ENCODE data around the gene SDCCAG8. TPM values are rescaled to one million over a fixed set of nuclear protein-coding genes. Genes with fewer than 3 reads are reported as not detected.

SDCCAG8 gene
- total and polyA plus RNA-seq, 2 of the 8 experiments (the other 6 are each of a cell fraction or from before 2014, with no cell fraction given) = 15.6 to 21.0 TPM

GRCh38 chr1:243454328-243454997 lies 198.6 kb downstream of the SDCCAG8 start (continued):
- TF ChIP-seq RAD21 (IDR thresholded peaks at IDR 0.05 in 1 of 2, conservative IDR thresholded peaks at IDR 0.05 in 1 of 2; ENCODE audit: low read depth in 2 of 2, low read length in 2 of 2) (no peak), POU5F1 (IDR thresholded peaks at IDR 0.05; ENCODE audit: low read depth, low read length) (no peak), GTF2F1 (IDR thresholded peaks at IDR 0.05; ENCODE audit: borderline replicate concordance, low read depth, low read length) (no peak), HDAC6 (IDR thresholded peaks at IDR 0.05; ENCODE audit: low read depth, low read length) (no peak), TAF1 (IDR thresholded peaks at IDR 0.05; ENCODE audit: low read depth, low read length) (no peak), EGR1 (IDR thresholded peaks at IDR 0.05; ENCODE audit: borderline replicate concordance, low read depth, low read length) (no peak), GABPA (IDR thresholded peaks at IDR 0.05; ENCODE audit: borderline replicate concordance, insufficient read depth, low read length) (no peak), ATF3 (IDR thresholded peaks at IDR 0.05; ENCODE audit: insufficient read depth, low read depth, low read length) (no peak), SIN3A (conservative IDR thresholded peaks at IDR 0.05 in 1 of 2, IDR thresholded peaks at IDR 0.05 in 1 of 2; ENCODE audit: low read depth in 1 of 2, low read length in 2 of 2) (no peak)

Data from H1 (cell line).